ENCODE results near the gene ZYG11B. TPM values are rescaled to one million over a fixed set of nuclear protein-coding genes. Genes with fewer than 3 reads are reported as not detected.
A peak's percentile ranks its signal among the peaks of the same experiment; 100 is the strongest.
"Not testable (repeated sequence)": the region's sequence is repeated elsewhere in the genome, so short reads cannot be mapped to it uniquely, and the experiment has no call there.

ZYG11B gene
- total and polyA plus RNA-seq, 5 experiments from 2014 or later, result 12.3 to 25.9 (median 14.9) TPM

DNA sequence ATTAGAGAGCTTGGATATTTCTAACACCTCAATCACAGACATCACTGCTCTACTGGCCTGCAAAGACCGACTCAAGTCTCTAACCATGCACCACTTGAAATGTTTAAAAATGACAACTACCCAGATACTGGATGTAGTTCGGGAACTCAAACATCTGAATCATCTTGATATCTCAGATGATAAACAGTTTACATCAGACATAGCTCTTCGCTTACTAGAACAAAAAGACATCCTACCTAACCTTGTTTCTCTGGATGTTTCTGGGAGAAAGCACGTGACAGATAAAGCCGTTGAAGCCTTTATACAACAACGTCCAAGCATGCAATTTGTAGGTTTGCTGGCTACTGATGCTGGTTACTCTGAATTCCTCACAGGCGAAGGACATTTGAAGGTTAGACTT lies 45.1 kb downstream of the ZYG11B start:
- peak overlapping the region in 1 of 10 donors; percentile 5 for H3K27ac Mint-ChIP-seq
- peaks cover 0 to 2% (median 0%) of the 10 kb centered on the region in 5 donors for H3K27me3 Mint-ChIP-seq
- peaks cover 11 to 33% (median 19%) of the 10 kb centered on the region in 4 donors for H3K4me1 Mint-ChIP-seq
- H3K9me3 Mint-ChIP-seq, result no peaks in the 10 kb centered on the region
- no peak overlapping the region for H3K4me3 Mint-ChIP-seq
- ATAC-seq, result no peak
- POLR2A ChIA-PET, result no interaction called here
- peaks cover 12 to 60% (median 16%) of the 10 kb centered on the region in 3 donors for H3K36me3 Mint-ChIP-seq
- no peak for DNase-seq

DNA sequence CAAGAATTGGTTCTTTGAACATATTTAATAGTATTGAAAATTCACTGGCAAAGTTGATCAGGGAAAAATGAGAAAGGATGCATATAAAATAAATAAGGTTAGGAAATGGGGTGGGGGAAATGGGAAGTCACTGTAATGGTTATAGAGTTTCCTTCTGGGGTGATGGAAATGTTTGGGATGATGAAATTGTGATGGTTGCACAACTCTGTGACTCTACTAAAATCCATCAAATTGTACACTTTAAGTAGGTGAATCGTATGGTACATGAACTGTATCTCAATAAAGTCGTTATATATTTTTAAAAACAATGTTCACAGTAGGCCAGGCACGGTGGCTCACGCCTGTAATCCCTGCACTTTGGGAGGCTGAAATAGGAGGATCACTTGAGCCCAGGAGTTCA lies 59.9 kb downstream of the ZYG11B start:
- H3K4me3 Mint-ChIP-seq, result no peak overlapping the region
- DNase-seq (no peak), ATAC-seq (no peak)
- no peaks in the 10 kb centered on the region for H3K4me1 Mint-ChIP-seq
- POLR2A ChIA-PET, result no interaction called here
- H3K27ac Mint-ChIP-seq, result no peak overlapping the region
- H3K9me3 Mint-ChIP-seq, result no peaks in the 10 kb centered on the region
- no peaks in the 10 kb centered on the region for H3K27me3 Mint-ChIP-seq
- peaks cover 0 to 85% (median 37%) of the 10 kb centered on the region in 3 donors for H3K36me3 Mint-ChIP-seq

DNA sequence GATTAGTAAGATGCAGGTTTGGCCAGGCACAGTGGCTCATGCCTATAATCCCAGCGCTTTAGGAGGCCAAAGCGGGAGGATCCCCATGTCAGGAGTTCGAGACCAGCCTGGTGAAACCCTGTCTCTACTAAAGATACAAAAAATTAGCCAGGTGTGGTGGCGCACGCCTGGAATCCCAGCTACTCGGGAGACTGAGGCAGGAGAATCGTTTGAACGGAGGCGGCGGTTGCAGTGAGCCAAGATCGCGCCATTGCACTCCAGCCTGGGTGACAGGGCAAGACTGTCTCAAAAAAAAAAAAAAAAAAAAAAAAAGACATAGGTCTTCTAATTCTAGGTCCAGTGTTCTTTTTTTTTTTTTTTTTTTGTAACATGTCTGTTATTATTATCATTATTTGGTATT lies 64.2 kb downstream of the ZYG11B start:
- H3K27me3 Mint-ChIP-seq, POLR2A ChIA-PET, H3K9me3 Mint-ChIP-seq, H3K4me3 Mint-ChIP-seq, DNase-seq, ATAC-seq, H3K4me1 Mint-ChIP-seq: not testable (repeated sequence)
- peak overlapping the region in 1 of 10 donors; percentile 34 for H3K27ac Mint-ChIP-seq
- peaks cover 0 to 77% (median 19%) of the 10 kb centered on the region in 3 donors for H3K36me3 Mint-ChIP-seq

DNA sequence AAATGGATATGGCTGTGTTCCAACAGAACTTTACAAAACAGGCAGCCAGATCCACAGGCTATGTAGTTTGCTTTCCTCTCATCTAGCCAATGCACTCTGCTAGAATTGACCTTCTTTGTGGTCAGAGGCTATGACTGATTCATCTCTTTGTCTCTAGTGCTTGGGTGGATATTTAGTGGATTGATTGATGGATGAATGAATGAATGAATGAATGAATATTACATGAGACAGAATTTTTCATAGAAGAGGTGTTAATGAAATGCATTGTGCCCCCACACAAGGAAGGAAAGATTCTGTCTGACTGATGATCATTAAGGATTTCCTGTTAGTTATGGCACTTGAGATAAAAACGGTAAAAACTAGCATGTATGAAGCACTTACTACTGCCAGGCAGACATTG lies 65.8 kb downstream of the ZYG11B start:
- H3K4me1 Mint-ChIP-seq, result peaks cover 0 to 4% (median 0%) of the 10 kb centered on the region in 4 donors
- H3K36me3 Mint-ChIP-seq, result peaks cover 4 to 72% (median 18%) of the 10 kb centered on the region in 3 donors
- ATAC-seq (no peak), DNase-seq (no peak)
- H3K9me3 Mint-ChIP-seq, result no peaks in the 10 kb centered on the region
- H3K27ac Mint-ChIP-seq, result peak overlapping the region in 1 of 10 donors; percentile 31
- POLR2A ChIA-PET, result no interaction called here
- H3K27me3 Mint-ChIP-seq, result no peaks in the 10 kb centered on the region
- no peak overlapping the region for H3K4me3 Mint-ChIP-seq

DNA sequence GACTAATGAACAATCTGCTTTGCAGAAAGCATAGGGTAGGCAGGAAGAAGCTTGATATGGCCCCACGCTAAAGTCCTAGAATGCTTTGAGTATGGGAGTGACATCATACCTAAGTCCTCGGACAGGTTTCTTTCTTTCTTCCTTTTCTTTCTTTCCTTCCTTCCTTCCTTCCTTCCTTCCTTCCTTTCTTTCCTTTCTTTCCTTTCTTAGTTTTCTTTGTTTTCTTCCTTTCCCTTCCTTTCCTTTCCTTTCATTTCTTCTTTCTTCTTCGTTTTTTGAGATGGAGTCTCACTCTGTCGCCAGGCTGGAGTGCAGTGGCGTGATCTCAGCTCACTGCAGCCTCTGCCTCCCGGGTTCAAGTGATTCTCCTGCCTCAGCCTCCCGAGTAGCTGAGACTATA lies 67.5 kb downstream of the ZYG11B start:
- H3K4me1 Mint-ChIP-seq, POLR2A ChIA-PET, H3K9me3 Mint-ChIP-seq, H3K27me3 Mint-ChIP-seq, DNase-seq, ATAC-seq, H3K4me3 Mint-ChIP-seq: not testable (repeated sequence)
- Mint-ChIP-seq H3K27ac (peak overlapping the region in 3 of 10 donors; percentile 32 to 74 (median 70)), H3K36me3 (peaks cover 4 to 67% (median 13%) of the 10 kb centered on the region in 3 donors)

DNA sequence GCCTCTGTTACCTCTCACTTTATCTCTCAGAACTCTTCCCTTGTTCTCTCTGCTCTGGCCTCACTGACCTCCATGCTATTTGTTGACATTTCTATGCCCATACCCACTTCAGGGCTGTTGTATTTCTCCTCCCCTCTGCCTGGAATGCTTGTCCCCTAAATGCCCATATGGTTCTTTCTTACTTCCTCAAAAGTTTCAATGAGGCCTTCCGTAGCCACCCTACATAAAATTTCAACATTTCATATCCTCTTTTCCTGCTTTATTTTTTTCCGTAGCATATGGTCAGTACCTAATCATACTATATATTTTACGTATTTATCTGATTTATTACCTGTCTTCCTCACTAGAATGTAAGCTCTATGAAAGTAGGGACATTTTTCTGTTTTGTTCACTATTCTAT lies 69.2 kb downstream of the ZYG11B start:
- no peak overlapping the region for H3K4me3 Mint-ChIP-seq
- H3K9me3 Mint-ChIP-seq, result no peaks in the 10 kb centered on the region
- H3K4me1 Mint-ChIP-seq, result peaks cover 0 to 4% (median 0%) of the 10 kb centered on the region in 4 donors
- DNase-seq, result no peak
- no peaks in the 10 kb centered on the region for H3K27me3 Mint-ChIP-seq
- peaks cover 4 to 62% (median 10%) of the 10 kb centered on the region in 3 donors for H3K36me3 Mint-ChIP-seq
- POLR2A ChIA-PET, result no interaction called here
- no peak for ATAC-seq
- H3K27ac Mint-ChIP-seq, result peak overlapping the region in 2 of 10 donors; percentile 4 to 61

DNA sequence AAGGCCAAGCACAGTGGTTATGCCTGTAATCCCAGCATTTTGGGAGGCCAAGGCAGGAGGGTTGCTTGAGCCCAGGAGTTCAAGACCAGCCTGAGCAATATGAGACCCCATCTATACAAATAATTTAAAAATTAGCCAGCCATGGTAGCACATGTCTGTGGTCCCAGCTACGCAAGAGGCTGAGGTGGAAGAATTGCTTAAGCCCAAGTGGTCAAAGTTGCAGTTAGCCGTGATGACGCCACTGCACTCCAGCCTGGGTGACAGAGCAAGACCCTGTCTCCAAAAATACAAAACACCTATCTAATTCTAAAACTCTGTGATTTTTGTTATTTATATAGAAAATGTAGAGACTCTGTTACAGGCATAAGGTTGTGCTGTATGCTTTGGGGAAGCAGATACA lies 72.1 kb downstream of the ZYG11B start:
- DNase-seq, result no peak
- H3K9me3 Mint-ChIP-seq, result no peaks in the 10 kb centered on the region
- H3K27ac Mint-ChIP-seq, result no peak overlapping the region
- H3K4me1 Mint-ChIP-seq, result peaks cover 0 to 4% (median 0%) of the 10 kb centered on the region in 4 donors
- no peak for ATAC-seq
- POLR2A ChIA-PET, result no interaction called here
- H3K4me3 Mint-ChIP-seq, result no peak overlapping the region
- H3K36me3 Mint-ChIP-seq, result peaks cover 4 to 59% (median 8%) of the 10 kb centered on the region in 3 donors
- H3K27me3 Mint-ChIP-seq, result no peaks in the 10 kb centered on the region

DNA sequence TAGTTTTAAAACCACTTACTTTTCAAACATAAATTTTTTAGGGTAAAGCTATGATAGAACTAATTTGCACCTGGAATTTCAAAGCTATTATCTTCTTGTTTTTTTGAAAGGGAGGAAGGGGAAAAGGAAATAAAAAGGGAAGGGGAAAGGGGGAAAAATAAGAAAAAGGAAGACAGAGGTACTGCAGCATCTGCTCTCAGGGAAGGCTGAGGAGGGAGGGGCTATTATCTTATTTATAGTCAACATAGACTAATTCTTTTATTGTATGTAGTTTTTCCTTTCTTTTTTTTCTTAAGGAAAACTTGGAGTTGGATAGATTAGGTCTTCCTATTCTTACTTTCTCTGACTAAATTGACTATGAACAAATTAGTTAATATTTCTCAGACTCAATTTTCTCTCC lies 74.8 kb downstream of the ZYG11B start:
- ATAC-seq (no peak), DNase-seq (no peak)
- Mint-ChIP-seq H3K36me3 (peaks cover 4 to 54% (median 5%) of the 10 kb centered on the region in 3 donors), H3K27ac (peak overlapping the region in 1 of 10 donors; percentile 22), H3K27me3 (no peaks in the 10 kb centered on the region), H3K9me3 (no peaks in the 10 kb centered on the region), H3K4me3 (no peak overlapping the region), H3K4me1 (no peaks in the 10 kb centered on the region)
- POLR2A ChIA-PET, result no interaction called here

DNA sequence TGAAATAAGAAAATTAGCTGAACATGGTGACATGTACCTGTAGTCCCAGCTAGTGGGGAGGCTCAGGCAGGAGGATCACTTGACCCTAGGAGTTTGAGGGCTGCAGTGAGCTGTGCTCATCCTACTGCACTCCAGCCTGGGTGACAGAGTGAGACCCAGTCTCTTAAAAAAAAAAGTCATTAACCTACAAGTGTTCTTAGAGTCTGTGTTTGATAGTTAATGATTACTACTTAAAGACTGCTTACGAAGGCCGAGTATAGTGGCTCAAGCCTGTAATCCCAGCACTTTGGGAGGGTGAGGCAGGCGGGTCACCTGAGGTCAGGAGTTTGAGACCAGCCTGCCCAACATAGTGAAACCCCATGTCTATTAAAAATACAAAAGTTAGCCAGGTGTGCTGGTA lies 77.8 kb downstream of the ZYG11B start:
- H3K4me1 Mint-ChIP-seq, ATAC-seq, H3K27ac Mint-ChIP-seq, H3K4me3 Mint-ChIP-seq, H3K27me3 Mint-ChIP-seq, DNase-seq, POLR2A ChIA-PET, H3K9me3 Mint-ChIP-seq: not testable (repeated sequence)
- peaks cover 0 to 46% (median 0%) of the 10 kb centered on the region in 3 donors for H3K36me3 Mint-ChIP-seq

DNA sequence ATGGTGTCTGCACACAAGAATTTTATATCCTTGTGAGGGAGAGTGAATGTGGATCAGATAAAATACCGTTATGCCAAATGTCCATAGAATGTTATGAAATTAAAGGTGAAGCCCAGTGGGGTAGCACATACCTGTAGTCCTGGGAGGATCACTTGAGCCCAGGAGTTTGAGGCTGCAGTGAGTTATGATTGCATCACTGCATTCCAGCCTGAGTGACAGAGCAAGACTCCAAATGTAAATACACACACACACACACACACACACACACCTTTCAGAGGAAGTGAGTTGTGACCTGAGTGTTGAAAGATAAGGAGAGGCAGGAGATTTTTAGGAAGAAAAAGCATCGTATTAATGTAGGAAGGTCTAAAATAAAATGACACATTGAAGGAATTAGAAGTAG lies 88.2 kb downstream of the ZYG11B start:
- POLR2A ChIA-PET, result no interaction called here
- H3K4me1 Mint-ChIP-seq, result no peaks in the 10 kb centered on the region
- ATAC-seq (no peak), DNase-seq (no peak)
- peaks cover 0 to 77% (median 12%) of the 10 kb centered on the region in 3 donors for H3K36me3 Mint-ChIP-seq
- no peaks in the 10 kb centered on the region for H3K27me3 Mint-ChIP-seq
- H3K4me3 Mint-ChIP-seq, result no peak overlapping the region
- H3K27ac Mint-ChIP-seq, result no peak overlapping the region
- H3K9me3 Mint-ChIP-seq, result no peaks in the 10 kb centered on the region

DNA sequence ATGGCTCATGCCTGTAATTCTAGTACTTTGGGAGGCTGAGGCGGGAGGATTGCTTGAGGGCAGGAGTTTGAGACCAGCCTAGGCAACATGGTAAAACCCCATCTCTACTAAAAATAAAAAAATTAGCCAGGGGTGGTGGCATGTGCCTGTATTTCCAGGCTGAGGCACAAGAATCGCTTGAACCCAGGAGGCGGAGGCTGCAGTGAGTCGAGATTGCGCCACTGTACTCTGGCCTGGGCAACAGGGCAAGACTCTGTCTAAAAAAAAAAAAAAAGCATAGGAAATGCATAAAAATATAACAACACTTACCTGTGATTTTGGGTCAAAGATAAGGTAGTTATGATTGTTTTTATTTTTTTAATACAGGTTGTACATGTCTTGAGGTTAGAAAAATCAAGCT lies 94.6 kb downstream of the ZYG11B start:
- POLR2A ChIA-PET, result not testable (repeated sequence)

DNA sequence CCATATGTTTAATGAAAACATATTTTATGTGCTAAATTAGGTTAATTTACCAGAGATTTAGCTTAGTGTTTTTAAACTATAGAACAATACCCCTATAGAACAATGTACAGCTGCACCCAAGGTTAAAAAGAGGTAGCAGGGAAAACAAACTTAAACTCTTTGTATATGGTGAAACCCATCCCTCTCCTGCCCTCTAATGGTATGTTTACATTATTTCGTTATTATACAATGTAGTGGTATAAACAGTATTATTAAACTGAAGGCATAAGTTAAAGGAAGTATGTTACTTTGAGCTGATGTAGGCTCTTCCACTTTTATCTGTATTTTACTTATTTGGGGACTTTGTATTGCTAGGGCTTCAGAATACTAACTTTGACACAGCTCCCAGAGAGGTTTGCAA lies 99.6 kb downstream of the ZYG11B start:
- Mint-ChIP-seq H3K36me3 (peaks cover 0 to 16% (median 4%) of the 10 kb centered on the region in 3 donors), H3K27ac (peak overlapping the region in 2 of 10 donors; percentile 3 to 36), H3K9me3 (no peaks in the 10 kb centered on the region), H3K4me3 (no peak overlapping the region), H3K4me1 (no peaks in the 10 kb centered on the region), H3K27me3 (no peaks in the 10 kb centered on the region)
- DNase-seq (no peak), ATAC-seq (peak in 1 of 2 donors; percentile 43)
- POLR2A ChIA-PET, result no interaction called here

More for the DNA sequence above, 94.6 kb downstream of the ZYG11B start:
- not testable (repeated sequence) for H3K4me1 Mint-ChIP-seq, H3K27me3 Mint-ChIP-seq, H3K9me3 Mint-ChIP-seq, ATAC-seq, H3K4me3 Mint-ChIP-seq, DNase-seq, H3K27ac Mint-ChIP-seq
- peaks cover 2 to 46% (median 4%) of the 10 kb centered on the region in 3 donors for H3K36me3 Mint-ChIP-seq

DNA sequence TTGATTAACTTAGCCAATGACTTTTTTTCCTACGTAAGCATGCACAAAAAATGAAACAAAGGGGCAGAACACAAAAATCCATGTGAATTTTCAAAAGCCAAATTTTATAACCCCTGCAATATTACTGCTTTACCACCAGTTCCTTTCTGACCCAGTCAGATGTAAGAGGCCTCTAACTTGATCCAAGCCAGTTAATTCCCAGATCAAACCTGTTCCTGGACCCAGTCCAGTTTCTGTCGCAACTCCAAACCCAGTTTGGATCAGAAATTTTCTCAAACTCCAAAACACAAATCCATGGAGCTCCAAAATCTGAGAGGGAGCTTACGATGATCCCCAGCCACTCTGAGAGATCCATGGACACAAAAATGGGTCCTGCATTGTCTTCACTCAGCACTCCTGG lies 108.5 kb downstream of the ZYG11B start:
- Mint-ChIP-seq H3K4me1 (no peaks in the 10 kb centered on the region), H3K27ac (no peak overlapping the region), H3K9me3 (no peaks in the 10 kb centered on the region), H3K27me3 (peaks cover 4 to 22% (median 10%) of the 10 kb centered on the region in 5 donors), H3K36me3 (no peaks in the 10 kb centered on the region), H3K4me3 (no peak overlapping the region)
- DNase-seq, result no peak
- POLR2A ChIA-PET, result no interaction called here
- ATAC-seq, result no peak

DNA sequence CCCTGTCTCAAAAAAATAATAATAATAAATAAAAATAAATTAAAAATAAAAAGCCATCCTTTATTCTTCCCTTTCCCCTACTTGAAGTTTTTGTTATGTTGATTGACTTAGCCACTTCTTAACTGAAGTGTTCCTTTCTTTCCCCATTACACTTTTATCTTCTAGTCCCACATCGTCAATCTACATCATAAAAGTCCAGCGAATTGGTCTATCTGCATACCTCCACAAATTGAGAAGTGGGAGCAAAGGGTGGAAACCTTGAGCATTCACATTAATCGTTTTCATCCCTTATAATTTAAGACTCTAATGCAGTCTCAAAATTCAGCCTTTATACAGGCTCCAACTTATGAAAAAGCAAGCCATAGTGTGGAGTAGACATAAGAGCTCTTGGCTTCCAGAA lies 109.8 kb downstream of the ZYG11B start:
- no peak for DNase-seq

More for the DNA sequence above, 109.8 kb downstream of the ZYG11B start:
- POLR2A ChIA-PET, result no interaction called here
- peaks cover 6 to 22% (median 11%) of the 10 kb centered on the region in 5 donors for H3K27me3 Mint-ChIP-seq
- no peaks in the 10 kb centered on the region for H3K4me1 Mint-ChIP-seq
- H3K27ac Mint-ChIP-seq, result no peak overlapping the region
- no peaks in the 10 kb centered on the region for H3K9me3 Mint-ChIP-seq
- no peak overlapping the region for H3K4me3 Mint-ChIP-seq
- no peaks in the 10 kb centered on the region for H3K36me3 Mint-ChIP-seq
- ATAC-seq, result no peak
